GM12878 (cell line): ENCODE data around the gene CNN2. TPM values are rescaled to one million over a fixed set of nuclear protein-coding genes. Genes with fewer than 3 reads are reported as not detected.

ENCODE experiments used
- ATAC-seq: fragments of 200-7000 bp; cut with Tn5 transposase; 3 replicates; pipeline ENCODE4 v1.9.1; 2020; ENCODE audit warnings: mild to moderate bottlenecking, moderate library complexity
- BruUV-seq: library from RNA; stranded (reverse); fragments of 400-500 nt; replicated peaks from 2 replicates; lab custom pipeline; 2021; lab: Mats Ljungman, UMichigan
- CTCF ChIA-PET: fragments of 300-600 bp; sonication (Branson Sonifier 250); formaldehyde crosslinking; extraction: SDS; loops from one replicate; lab custom pipeline; 2021; ENCODE audit warnings: inconsistent platforms; lab: Yijun Ruan, JAX
- POLR2A ChIA-PET: fragments of 350-600 bp; formaldehyde crosslinking; extraction: SDS; loops from one replicate; lab custom pipeline; 2021; ENCODE audit warnings: inconsistent platforms; lab: Charles Lee
- RAD21 ChIA-PET: fragments of 300-600 bp; sonication (Branson Sonifier 250); formaldehyde crosslinking; loops from one replicate; lab custom pipeline; 2023; ENCODE audit warnings: antibody characterized with exemption; ENCODE audit not compliant: unreplicated experiment; lab: Charles Lee
- SMC1A ChIA-PET: fragments of 300-600 bp; sonication (Branson Sonifier 250); formaldehyde crosslinking; loops from one replicate; lab custom pipeline; 2023; ENCODE audit not compliant: unreplicated experiment, uncharacterized antibody; lab: Charles Lee
- DNase-seq: peaks from one replicate; pipeline ENCODE4 v3.0.0-alpha.2; 2011; ENCODE audit warnings: low read depth, low spot score
- FAIRE-seq: peaks from 3 replicates; lab custom pipeline; 2011; peaks lifted over from hg19 to GRCh38; lab: Jason Lieb, UNC
- H2AFZ ChIP-seq: 2 replicates; pipeline ENCODE4 v1.6.0; 2011; ENCODE audit warnings: low read depth, low read length, control low read depth; ENCODE audit not compliant: control insufficient read depth
- H3K27ac ChIP-seq: 2 replicates; pipeline ENCODE4 v1.5.1; 2011; ENCODE audit warnings: control low read depth; ENCODE audit not compliant: control insufficient read depth, insufficient read depth
- H3K27me3 ChIP-seq, 2 experiments: replicated peaks in 1 of 2; 2 replicates each; pipeline versions ENCODE4 v1.6.0 to v1.6.1; 2011; ENCODE audit warnings: low read length in 1 of 2; ENCODE audit not compliant: control insufficient read depth in 2 of 2, insufficient read depth in 2 of 2
- H3K36me3 ChIP-seq, 2 experiments: 2 replicates each; pipeline ENCODE4 v1.5.1; 2011; ENCODE audit warnings: low read length in 1 of 2; ENCODE audit not compliant: control insufficient read depth in 2 of 2, insufficient read depth in 2 of 2
- H3K4me1 ChIP-seq: 2 replicates; pipeline ENCODE4 v1.6.1; 2011; ENCODE audit warnings: mild to moderate bottlenecking, low read length, moderate library complexity, mixed read lengths; ENCODE audit not compliant: control insufficient read depth, insufficient read depth
- H3K4me2 ChIP-seq: 2 replicates; pipeline ENCODE4 v1.6.0; 2011; ENCODE audit warnings: control low read depth; ENCODE audit not compliant: control insufficient read depth, insufficient read depth
- H3K4me3 ChIP-seq: fragments of 200-600 bp; sonication (generic); 2 replicates; pipeline ENCODE4 v1.5.1; 2016
- H3K79me2 ChIP-seq: 2 replicates; pipeline ENCODE4 v1.6.0; 2011; ENCODE audit warnings: low read length; ENCODE audit not compliant: control insufficient read depth, insufficient read depth
- H3K9ac ChIP-seq: 2 replicates; pipeline ENCODE4 v1.8.0; 2011; ENCODE audit warnings: low read length, control low read depth, mixed read lengths; ENCODE audit not compliant: control insufficient read depth, insufficient read depth
- H3K9me3 ChIP-seq: replicated peaks from 3 replicates; pipeline ENCODE4 v1.5.1; 2011; ENCODE audit warnings: mild to moderate bottlenecking, low read length; ENCODE audit not compliant: control insufficient read depth, insufficient read depth
- H4K20me1 ChIP-seq: 2 replicates; pipeline ENCODE4 v1.6.0; 2011; ENCODE audit not compliant: control insufficient read depth, insufficient read depth
- EP300 ChIP-seq, 2 experiments: fragments of 150-350 bp in 1 of 2; IDR thresholded peaks; 2 replicates each; pipeline ENCODE4 v1.6.1; 2011 to 2012; ENCODE audit warnings: low read depth in 2 of 2, low read length in 2 of 2, borderline replicate concordance in 1 of 2, improper control_type of control experiment in 1 of 2, inconsistent platforms in 1 of 2; ENCODE audit not compliant: control insufficient read depth in 1 of 2
- LARP7 ChIP-seq: fragments of 450-650 bp; IDR thresholded peaks from 2 replicates; pipeline ENCODE4 v1.6.1; 2017; ENCODE audit warnings: mild to moderate bottlenecking
- MLLT1 ChIP-seq: fragments of 450-650 bp; IDR thresholded peaks from 2 replicates; pipeline ENCODE4 v1.6.1; 2016; ENCODE audit warnings: mild to moderate bottlenecking
- MTA3 ChIP-seq: IDR thresholded peaks from 2 replicates; pipeline ENCODE4 v1.6.1; 2012; ENCODE audit warnings: low read length, inconsistent platforms, borderline replicate concordance
- MYC ChIP-seq: IDR thresholded peaks from 2 replicates; pipeline ENCODE4 v1.6.1; 2011; ENCODE audit warnings: mild to moderate bottlenecking, low read length, moderate library complexity, inconsistent platforms; ENCODE audit not compliant: insufficient read depth, insufficient replicate concordance, insufficient read length, severe bottlenecking
- PAX8 ChIP-seq: fragments of 450-650 bp; IDR thresholded peaks from 2 replicates; pipeline ENCODE4 v1.6.1; 2017; ENCODE audit warnings: mild to moderate bottlenecking, moderate library complexity
- POLR2A ChIP-seq: IDR thresholded peaks from 2 replicates; pipeline ENCODE4 v1.6.1; 2011; ENCODE audit warnings: low read depth, mild to moderate bottlenecking, low read length
- POU2F2 ChIP-seq: IDR thresholded peaks from 3 replicates; pipeline ENCODE4 v1.6.1; 2011; ENCODE audit warnings: low read depth, mild to moderate bottlenecking, low read length, borderline replicate concordance
- SIN3A ChIP-seq: IDR thresholded peaks from 2 replicates; pipeline ENCODE4 v1.6.1; 2012; ENCODE audit warnings: low read depth, low read length, improper control_type of control experiment
- SIX5 ChIP-seq: IDR thresholded peaks from 2 replicates; pipeline ENCODE4 v1.6.1; 2011; ENCODE audit warnings: mild to moderate bottlenecking, low read depth, low read length, moderate library complexity; ENCODE audit not compliant: severe bottlenecking
- SPI1 ChIP-seq: IDR thresholded peaks from 2 replicates; pipeline ENCODE4 v1.6.1; 2011; ENCODE audit warnings: low read depth, mild to moderate bottlenecking, low read length, moderate library complexity, borderline replicate concordance; ENCODE audit not compliant: insufficient read depth
- STAT1 ChIP-seq: fragments of 450-650 bp; conservative IDR thresholded peaks from 2 replicates; pipeline ENCODE4 v1.6.1; 2014; ENCODE audit warnings: antibody characterized with exemption, mild to moderate bottlenecking
- TARDBP ChIP-seq: IDR thresholded peaks from 2 replicates; pipeline ENCODE4 v1.6.1; 2016; ENCODE audit warnings: borderline replicate concordance
- TCF3 ChIP-seq: IDR thresholded peaks from 2 replicates; pipeline ENCODE4 v1.6.1; 2012; ENCODE audit warnings: low read depth, mild to moderate bottlenecking, low read length, borderline replicate concordance; ENCODE audit not compliant: insufficient read depth
- ZZZ3 ChIP-seq: IDR thresholded peaks from 2 replicates; pipeline ENCODE4 v1.6.1; 2011; ENCODE audit warnings: low read depth; ENCODE audit not compliant: control insufficient read depth, insufficient read length
- WGBS: methylation state at CpG from one replicate; pipeline ENCODE4 v1.1.6; 2016; ENCODE audit warnings: low lambda C conversion rate; ENCODE audit not compliant: insufficient replicate concordance, insufficient coverage; ENCODE audit errors: missing lambda C conversion rate; 5-methylcytosine and 5-hydroxymethylcytosine counted together
- in situ Hi-C: fragments of 300-500 bp; cut with MboI; formaldehyde crosslinking; loops from 9 replicates; pipeline ENCODE4 v1.14.3; 2018; ENCODE audit warnings: mixed read lengths
- intact Hi-C: fragments of 100-400 bp; cut with micrococcal nuclease; formaldehyde crosslinking; loops from one replicate; pipeline ENCODE4 v1.14.2; 2022; ENCODE audit not compliant: unreplicated experiment
- polyA plus RNA-seq, 11 experiments: library from polyadenylated mRNA; depleted of rRNA in 4 of 11; unstranded in 6 of 11; stranded (reverse) in 5 of 11; fragments of >200 nt; fragmentation: Nextera tagmentation in 4 of 11; fragmentation: Illumina TruSeq in 1 of 11; extraction: Ambion mirVana in 4 of 11; extraction: Trizol in 1 of 11; gene quantifications; 1 replicate in 1 of 11; 2 replicates in 10 of 11; pipeline versions ENCODE4 v1.2.1 to v1.2.3, GENCODE V29; 2011 to 2016; ENCODE audit warnings: inconsistent platforms in 2 of 11, missing spikeins in 2 of 11, low read depth in 1 of 11
- total RNA-seq, 4 experiments: library from RNA; depleted of rRNA in 3 of 4; stranded (reverse); fragments of >200 nt in 3 of 4; fragmentation: Illumina TruSeq in 1 of 4; extraction: Trizol in 1 of 4; gene quantifications; 2 replicates each; pipeline versions ENCODE4 v1.2.1 to v1.2.3, GENCODE V29; 2013 to 2021

The CNN2 gene
- total and polyA plus RNA-seq, 10 of the 15 experiments (the other 5 are each of a cell fraction or from before 2014, with no cell fraction given) = 34.7 to 311 (median 172) TPM

GRCh38 chr19:1051791-1052190 is 25.4 kb downstream of the CNN2 start:
- ATAC-seq = no peak
- Histone ChIP-seq H3K27ac (no peak overlapping the region), H3K9ac (no peak overlapping the region), H3K9me3 (no peaks in the 10 kb centered on the region), H3K4me1 (no peaks in the 10 kb centered on the region), H2AFZ (no peak overlapping the region), H3K36me3 (peaks cover 0 to 1% of the 10 kb centered on the region in 2 experiments; a peak in 2 of 4 replicates), H3K79me2 (no peaks in the 10 kb centered on the region), H3K4me2 (no peak overlapping the region), H3K4me3 (no peak overlapping the region), H4K20me1 (no peaks in the 10 kb centered on the region), H3K27me3 (no peaks in the 10 kb centered on the region)
- intact Hi-C loops (no loop called here), in situ Hi-C loops (no loop called here)
- SMC1A ChIA-PET = no interaction called here
- DNase-seq = no peak
- CTCF ChIA-PET = no interaction called here
- POLR2A ChIA-PET = no interaction called here
- RAD21 ChIA-PET = no interaction called here
- no peak for TF ChIP-seq TCF3
- TF ChIP-seq PAX8 = no peak
- no peak for TF ChIP-seq SIX5
- TF ChIP-seq MYC = no peak
- TF ChIP-seq STAT1 = no peak
- TF ChIP-seq SIN3A = no peak
- TF ChIP-seq POLR2A = no peak
- TF ChIP-seq MTA3 = no peak
- TF ChIP-seq EP300 (IDR thresholded peaks at IDR 0.05; ENCODE audit: borderline replicate concordance in 1 of 2, control insufficient read depth in 1 of 2, low read depth in 2 of 2, low read length in 2 of 2) = no peak
- no peak for TF ChIP-seq TARDBP
- TF ChIP-seq LARP7 = no peak
- TF ChIP-seq MLLT1 = no peak
- no peak for TF ChIP-seq ZZZ3
- TF ChIP-seq POU2F2 = no peak
- TF ChIP-seq SPI1 = no peak
- no TSS peak for BruUV-seq
- WGBS = 79% methylated on average over 17 of the region's 17 CpGs
- no peak for FAIRE-seq
